DOHH2 (cell line): Measurements from ENCODE around the gene DUSP16.

Source experiments
- H3F3A ChIP-seq: fragments of 200-600 bp; sonication (generic), shearing (Covaris generic); 2 replicates; pipeline ENCODE4 v1.6.0; 2016; ENCODE audit warnings: antibody characterized with exemption, mild to moderate bottlenecking; ENCODE audit not compliant: control insufficient read depth, insufficient read depth
- H3K27ac ChIP-seq: fragments of 200-600 bp; sonication (generic); 2 replicates; pipeline ENCODE4 v1.5.1; 2014; ENCODE audit warnings: low read depth, mild to moderate bottlenecking, low read length, moderate library complexity
- H3K27me3 ChIP-seq: fragments of 200-600 bp; sonication (generic); 2 replicates; pipeline ENCODE4 v1.6.1; 2014; ENCODE audit warnings: mild to moderate bottlenecking, low read length, mixed read lengths; ENCODE audit not compliant: control insufficient read depth
- H3K36me3 ChIP-seq: fragments of 200-600 bp; sonication (generic); 2 replicates; pipeline ENCODE4 v1.6.1; 2014; ENCODE audit warnings: mild to moderate bottlenecking, low read length, moderate library complexity, mixed read lengths; ENCODE audit not compliant: control insufficient read depth
- H3K4me1 ChIP-seq: fragments of 200-600 bp; sonication (generic); 2 replicates; pipeline ENCODE4 v1.6.1; 2014; ENCODE audit warnings: mild to moderate bottlenecking, low read length, mixed read lengths; ENCODE audit not compliant: control insufficient read depth
- H3K4me2 ChIP-seq: fragments of 200-600 bp; sonication (generic); 2 replicates; pipeline ENCODE4 v1.6.0; 2014; ENCODE audit warnings: mild to moderate bottlenecking, low read length, moderate library complexity
- H3K4me3 ChIP-seq: fragments of 200-600 bp; sonication (generic); 2 replicates; pipeline ENCODE4 v1.5.1; 2014; ENCODE audit warnings: mild to moderate bottlenecking, low read length, mixed read lengths
- H3K79me2 ChIP-seq: fragments of 200-600 bp; sonication (generic); 2 replicates; pipeline ENCODE4 v1.6.1; 2014; ENCODE audit warnings: mild to moderate bottlenecking, low read length, mixed read lengths; ENCODE audit not compliant: control insufficient read depth
- H3K9me2 ChIP-seq: fragments of 200-600 bp; sonication (generic); replicated peaks from 2 replicates; pipeline ENCODE4 v1.6.1; 2014; ENCODE audit warnings: mild to moderate bottlenecking, low read length, mixed read lengths; ENCODE audit not compliant: control insufficient read depth
- H3K9me3 ChIP-seq: fragments of 200-600 bp; sonication (generic); 2 replicates; pipeline ENCODE4 v1.6.1; 2014; ENCODE audit warnings: antibody characterized with exemption, low read length, mixed read lengths; ENCODE audit not compliant: control insufficient read depth, insufficient read depth
- H4K20me1 ChIP-seq: fragments of 200-600 bp; sonication (generic); 2 replicates; pipeline ENCODE4 v1.6.0; 2014; ENCODE audit warnings: low read depth, mild to moderate bottlenecking, antibody characterized with exemption, low read length, moderate library complexity; ENCODE audit not compliant: control insufficient read depth, insufficient read depth
- CTCF ChIP-seq: fragments of 200-600 bp; sonication (generic); IDR thresholded peaks from one replicate; pipeline ENCODE4 v1.5.1; 2014; ENCODE audit warnings: antibody characterized with exemption, mild to moderate bottlenecking, low read depth, low read length; ENCODE audit not compliant: poor library complexity, severe bottlenecking
- EZH2phosphoT487 ChIP-seq: fragments of 200-600 bp; sonication (generic); IDR thresholded peaks from 2 replicates; pipeline ENCODE4 v1.6.1; 2017; ENCODE audit warnings: borderline replicate concordance, mild to moderate bottlenecking, antibody characterized with exemption, low read length, moderate library complexity, mixed read lengths

DUSP16 gene

GRCh38 chr12:12606781-12607589, 44.3 kb upstream of the DUSP16 start:
- no peak overlapping the region for H3K4me3 ChIP-seq
- no peaks in the 10 kb centered on the region for H3K9me2 ChIP-seq
- no peaks in the 10 kb centered on the region for H3K36me3 ChIP-seq
- no peaks in the 10 kb centered on the region; the same call in 1 of the 2 replicates for H3K79me2 ChIP-seq
- no peaks in the 10 kb centered on the region for H4K20me1 ChIP-seq
- TF ChIP-seq CTCF (no peak), EZH2phosphoT487 (no peak)
- H3K27ac ChIP-seq: no peak overlapping the region
- H3K27me3 ChIP-seq: peaks cover 3% of the 10 kb centered on the region; the same call in 1 of the 2 replicates
- no peaks in the 10 kb centered on the region for H3K9me3 ChIP-seq
- H3F3A ChIP-seq: no peaks in the 10 kb centered on the region
- H3K4me1 ChIP-seq: peaks cover 14% of the 10 kb centered on the region
- no peak overlapping the region for H3K4me2 ChIP-seq

GRCh38 chr12:12604740-12605139, 42.1 kb upstream of the DUSP16 start:
- no peaks in the 10 kb centered on the region for H3F3A ChIP-seq
- H3K9me2 ChIP-seq: no peaks in the 10 kb centered on the region
- H3K4me1 ChIP-seq: peaks cover 5% of the 10 kb centered on the region; the same call in 1 of the 2 replicates
- H4K20me1 ChIP-seq: no peaks in the 10 kb centered on the region
- H3K4me3 ChIP-seq: no peak overlapping the region
- peaks cover 6% of the 10 kb centered on the region; the same call in 1 of the 2 replicates for H3K27me3 ChIP-seq
- H3K4me2 ChIP-seq: no peak overlapping the region
- H3K79me2 ChIP-seq: no peaks in the 10 kb centered on the region
- H3K27ac ChIP-seq: no peak overlapping the region
- no peaks in the 10 kb centered on the region for H3K36me3 ChIP-seq
- TF ChIP-seq EZH2phosphoT487 (no peak), CTCF (no peak)
- no peaks in the 10 kb centered on the region for H3K9me3 ChIP-seq

GRCh38 chr12:12600659-12601058, 38.0 kb upstream of the DUSP16 start:
- no peak overlapping the region for H3K4me2 ChIP-seq
- peaks cover 16% of the 10 kb centered on the region for H3K27me3 ChIP-seq
- no peak for TF ChIP-seq CTCF
- TF ChIP-seq EZH2phosphoT487: no peak

More at GRCh38 chr12:12600659-12601058, 38.0 kb upstream of the DUSP16 start:
- Histone ChIP-seq H4K20me1 (no peaks in the 10 kb centered on the region), H3K4me1 (no peaks in the 10 kb centered on the region), H3F3A (no peaks in the 10 kb centered on the region), H3K9me2 (no peaks in the 10 kb centered on the region), H3K36me3 (no peaks in the 10 kb centered on the region), H3K9me3 (no peaks in the 10 kb centered on the region), H3K27ac (no peak overlapping the region), H3K4me3 (no peak overlapping the region), H3K79me2 (no peaks in the 10 kb centered on the region)
